HCT116 (cell line): ENCODE measurements around the gene CUBN. TPM values are rescaled to one million over a fixed set of nuclear protein-coding genes. Genes with fewer than 3 reads are reported as not detected.

Source experiments
- ATAC-seq: fragments of 200-7000 bp; cut with Tn5 transposase; 2 replicates; pipeline ENCODE4 v1.9.1; 2020; ENCODE audit warnings: mild to moderate bottlenecking, moderate library complexity
- BruUV-seq: library from RNA; stranded (reverse); fragments of 400-500 nt; replicated peaks from 2 replicates; lab custom pipeline; 2021; lab: Mats Ljungman, UMichigan
- CTCF ChIA-PET: fragments of 300-600 bp; sonication (Branson Sonifier 250); formaldehyde crosslinking; loops from one replicate; lab custom pipeline; 2021; ENCODE audit warnings: antibody characterized with exemption; lab: Charles Lee
- POLR2A ChIA-PET: fragments of 300-600, 350-600 bp; sonication (Branson Sonifier 250); formaldehyde crosslinking; loops from one replicate; lab custom pipeline; 2021; ENCODE audit warnings: antibody characterized with exemption; lab: Charles Lee
- RAD21 ChIA-PET, 2 experiments: fragments of 300-600 bp; sonication (Branson Sonifier 250); formaldehyde crosslinking; loops; one replicate each; lab custom pipeline; 2023; ENCODE audit warnings: low total read pairs in 2 of 2; ENCODE audit not compliant: uncharacterized antibody in 2 of 2, unreplicated experiment in 2 of 2, low non-redundant PET in 1 of 2; lab: Charles Lee
- DNase-seq: peaks from one replicate; pipeline ENCODE4 v3.0.0-alpha.2; 2010; ENCODE audit warnings: low read depth, low spot score
- H2AFZ ChIP-seq: fragments of 200-600 bp; shearing (Covaris generic), sonication (generic); 2 replicates; pipeline ENCODE4 v1.6.1; 2017; ENCODE audit warnings: low read depth, mixed run types, mixed read lengths, antibody characterized with exemption, low read length; ENCODE audit not compliant: poor library complexity, severe bottlenecking
- H3K27ac ChIP-seq: 2 replicates; pipeline ENCODE4 v1.5.1; 2012; ENCODE audit warnings: low read depth, low read length
- H3K27me3 ChIP-seq: fragments of 200-600 bp; sonication (generic); 2 replicates; pipeline ENCODE4 v1.6.1; 2016; ENCODE audit warnings: mixed run types, low read length, mixed read lengths; ENCODE audit not compliant: insufficient read depth
- H3K36me3 ChIP-seq, 2 experiments: fragments of 200-500 bp in 1 of 2; fragments of 200-600 bp in 1 of 2; sonication (Bioruptor generic) in 1 of 2; sonication (generic) in 1 of 2; 2 replicates each; pipeline versions ENCODE4 v1.5.1 to v1.6.1; 2014 to 2016; ENCODE audit warnings: low read length in 2 of 2, inconsistent platforms in 1 of 2, mixed read lengths in 1 of 2, mixed run types in 1 of 2; ENCODE audit not compliant: insufficient read depth in 2 of 2, control insufficient read depth in 1 of 2
- H3K4me1 ChIP-seq, 2 experiments: fragments of 200-600 bp in 1 of 2; sonication (generic) in 1 of 2; 2 replicates each; pipeline versions ENCODE4 v1.5.1 to v1.6.1; 2012 to 2017; ENCODE audit warnings: low read length in 2 of 2, inconsistent platforms in 1 of 2, mild to moderate bottlenecking in 1 of 2, mixed read lengths in 1 of 2, mixed run types in 1 of 2, moderate library complexity in 1 of 2; ENCODE audit not compliant: insufficient read depth in 2 of 2, control insufficient read depth in 1 of 2
- H3K4me2 ChIP-seq: fragments of 200-600 bp; sonication (generic); 2 replicates; pipeline ENCODE4 v1.6.1; 2017; ENCODE audit warnings: mixed run types, low read length, mixed read lengths
- H3K4me3 ChIP-seq, 2 experiments: fragments of 200-600 bp in 1 of 2; sonication (generic) in 1 of 2; replicated peaks in 1 of 2; 2 replicates each; pipeline ENCODE4 v1.5.1; 2011 to 2016; ENCODE audit warnings: low read length in 2 of 2, control low read depth in 1 of 2, low read depth in 1 of 2, mild to moderate bottlenecking in 1 of 2, mixed read lengths in 1 of 2, mixed run types in 1 of 2
- H3K79me2 ChIP-seq: fragments of 200-600 bp; sonication (generic); 2 replicates; pipeline ENCODE4 v1.6.1; 2017; ENCODE audit warnings: mild to moderate bottlenecking, mixed run types, low read length, moderate library complexity, mixed read lengths; ENCODE audit not compliant: insufficient read depth
- H3K9ac ChIP-seq: fragments of 200-600 bp; sonication (generic); 2 replicates; pipeline ENCODE4 v1.6.1; 2016; ENCODE audit warnings: low read length, mixed read lengths
- H3K9me2 ChIP-seq: fragments of 200-600 bp; sonication (generic), shearing (Covaris generic); 2 replicates; pipeline ENCODE4 v1.6.1; 2017; ENCODE audit warnings: mixed run types, mild to moderate bottlenecking, moderate library complexity; ENCODE audit not compliant: insufficient read depth
- H3K9me3 ChIP-seq, 2 experiments: fragments of 200-500 bp in 1 of 2; fragments of 200-600 bp in 1 of 2; sonication (Bioruptor generic) in 1 of 2; sonication (generic) in 1 of 2; 2 replicates each; pipeline ENCODE4 v1.6.1; 2014 to 2017; ENCODE audit warnings: low read length in 2 of 2, mixed read lengths in 2 of 2, inconsistent platforms in 1 of 2, low read depth in 1 of 2, mild to moderate bottlenecking in 1 of 2, mixed run types in 1 of 2, moderate library complexity in 1 of 2; ENCODE audit not compliant: control insufficient read depth in 1 of 2, insufficient read depth in 1 of 2
- H4K20me1 ChIP-seq: fragments of 200-600 bp; sonication (generic), shearing (Covaris generic); 2 replicates; pipeline ENCODE4 v1.6.1; 2017; ENCODE audit warnings: mixed run types, mild to moderate bottlenecking, moderate library complexity; ENCODE audit not compliant: insufficient read depth
- ATF3 ChIP-seq: IDR thresholded peaks from 2 replicates; pipeline ENCODE4 v1.6.1; 2012
- CBX3 ChIP-seq: IDR thresholded peaks from 2 replicates; pipeline ENCODE4 v1.6.1; 2012; ENCODE audit warnings: low read depth
- CEBPB ChIP-seq: IDR thresholded peaks from 2 replicates; pipeline ENCODE4 v1.6.1; 2012; ENCODE audit warnings: low read depth
- CTCF ChIP-seq, 3 experiments: fragments of 200-600 bp in 1 of 3; sonication (generic) in 1 of 3; IDR thresholded peaks in 2 of 3; conservative IDR thresholded peaks in 1 of 3; 2 replicates each; pipeline ENCODE4 v1.5.1; 2012 to 2017; ENCODE audit warnings: low read depth in 2 of 3, low read length in 2 of 3, antibody characterized with exemption in 1 of 3, borderline replicate concordance in 1 of 3, control low read depth in 1 of 3, mild to moderate bottlenecking in 1 of 3, mixed read lengths in 1 of 3, mixed run types in 1 of 3, moderate library complexity in 1 of 3; ENCODE audit not compliant: insufficient read depth in 1 of 3
- EGR1 ChIP-seq: IDR thresholded peaks from 2 replicates; pipeline ENCODE4 v1.6.1; 2012; ENCODE audit warnings: low read depth
- ELF1 ChIP-seq: IDR thresholded peaks from 2 replicates; pipeline ENCODE4 v1.6.1; 2012; ENCODE audit warnings: low read depth, borderline replicate concordance
- EZH2phosphoT487 ChIP-seq: fragments of 200-600 bp; IDR thresholded peaks from 2 replicates; pipeline ENCODE4 v1.6.1; 2018; ENCODE audit warnings: antibody characterized with exemption, borderline replicate concordance
- FOSL1 ChIP-seq: IDR thresholded peaks from 2 replicates; pipeline ENCODE4 v1.6.1; 2012; ENCODE audit warnings: low read depth
- JUND ChIP-seq: IDR thresholded peaks from 2 replicates; pipeline ENCODE4 v1.6.1; 2012
- MAX ChIP-seq: IDR thresholded peaks from 2 replicates; pipeline ENCODE4 v1.6.1; 2012
- POLR2A ChIP-seq: IDR thresholded peaks from 2 replicates; pipeline ENCODE4 v1.7.0; 2011; ENCODE audit warnings: borderline replicate concordance; ENCODE audit not compliant: insufficient read depth, insufficient read length; ENCODE audit errors: extremely low read depth
- RAD21 ChIP-seq: IDR thresholded peaks from 2 replicates; pipeline ENCODE4 v1.6.1; 2012; ENCODE audit warnings: low read depth, mild to moderate bottlenecking
- REST ChIP-seq: IDR thresholded peaks from 2 replicates; pipeline ENCODE4 v1.6.1; 2012; ENCODE audit warnings: low read depth
- SIN3A ChIP-seq: IDR thresholded peaks from 2 replicates; pipeline ENCODE4 v1.6.1; 2012; ENCODE audit warnings: low read depth
- SP1 ChIP-seq: IDR thresholded peaks from 2 replicates; pipeline ENCODE4 v1.6.1; 2012; ENCODE audit warnings: low read depth
- SRF ChIP-seq: IDR thresholded peaks from 2 replicates; pipeline ENCODE4 v1.6.1; 2012; ENCODE audit warnings: low read depth
- TCF7L2 ChIP-seq: IDR thresholded peaks from 2 replicates; pipeline ENCODE4 v1.7.0; 2011; ENCODE audit warnings: borderline replicate concordance, inconsistent platforms; ENCODE audit not compliant: insufficient read depth, insufficient read length; ENCODE audit errors: extremely low read depth
- YY1 ChIP-seq: IDR thresholded peaks from 2 replicates; pipeline ENCODE4 v1.6.1; 2011; ENCODE audit warnings: low read length, low read depth, moderate library complexity, mild to moderate bottlenecking; ENCODE audit not compliant: insufficient replicate concordance; ENCODE audit errors: extremely low read depth
- ZBTB33 ChIP-seq: IDR thresholded peaks from 2 replicates; pipeline ENCODE4 v1.6.1; 2011; ENCODE audit warnings: mild to moderate bottlenecking, low read length, moderate library complexity; ENCODE audit not compliant: insufficient replicate concordance; ENCODE audit errors: extremely low read depth
- ZNF274 ChIP-seq: fragments of 200-500 bp; sonication (Bioruptor generic); IDR thresholded peaks from 2 replicates; pipeline ENCODE4 v1.6.1; 2014; ENCODE audit warnings: mild to moderate bottlenecking, low read depth, low read length, inconsistent platforms
- intact Hi-C: fragments of 100-400 bp; cut with micrococcal nuclease; formaldehyde crosslinking; loops from 2 replicates; pipeline ENCODE4 v1.10.0; 2022
- total RNA-seq: library from RNA; stranded (reverse); gene quantifications from one replicate; pipeline ENCODE4 v1.2.1, GENCODE V29; 2021; ENCODE audit not compliant: unreplicated experiment

Gene CUBN
- total RNA-seq, 1 experiment from 2014 or later = 1.2 TPM

GRCh38 chr10:17084258-17084657 is 45.4 kb downstream of the CUBN start:
- no peak overlapping the region for H3K4me3 ChIP-seq
- TF ChIP-seq FOSL1 (no peak), CBX3 (no peak), SRF (no peak), JUND (no peak), SP1 (no peak), MAX (no peak), CEBPB (no peak), CTCF (IDR thresholded peaks at IDR 0.05 in 2 of 3, conservative IDR thresholded peaks at IDR 0.05 in 1 of 3; ENCODE audit: borderline replicate concordance in 1 of 3, insufficient read depth in 1 of 3, low read depth in 2 of 3, low read length in 2 of 3) (no peak), REST (no peak), RAD21 (no peak), YY1 (no peak), POLR2A (no peak), TCF7L2 (no peak), ZNF274 (no peak), ZBTB33 (no peak), ATF3 (no peak), EZH2phosphoT487 (no peak), ELF1 (no peak), SIN3A (no peak), EGR1 (no peak)
- RAD21 ChIA-PET = no interaction called here
- no peak overlapping the region for H3K9ac ChIP-seq
- intact Hi-C loops = no loop called here
- no peaks in the 10 kb centered on the region for H3K4me1 ChIP-seq
- no peaks in the 10 kb centered on the region for H3K9me3 ChIP-seq
- POLR2A ChIA-PET = no interaction called here
- H3K9me2 ChIP-seq = no peaks in the 10 kb centered on the region
- H2AFZ ChIP-seq = no peak overlapping the region
- CTCF ChIA-PET = no interaction called here
- H3K4me2 ChIP-seq = no peak overlapping the region
- H3K79me2 ChIP-seq = no peaks in the 10 kb centered on the region
- ATAC-seq (no peak), DNase-seq (no peak)
- H3K27me3 ChIP-seq = no peaks in the 10 kb centered on the region
- no peaks in the 10 kb centered on the region for H3K36me3 ChIP-seq
- BruUV-seq = no TSS peak
- H3K27ac ChIP-seq = no peak overlapping the region
- no peaks in the 10 kb centered on the region for H4K20me1 ChIP-seq
